NCI-H2196 (cell line): ENCODE measurements around the gene FAM124A.
A peak's percentile ranks its signal among the peaks of the same experiment; 100 is the strongest.
"Not testable (repeated sequence)": the region's sequence is repeated elsewhere in the genome, so short reads cannot be mapped to it uniquely, and the experiment has no call there.

Experiments
- DNase-seq: peaks from one replicate; lab custom pipeline; 2025; ENCODE audit not compliant: unreplicated experiment; lab: John Stamatoyannopoulos, UW

FAM124A gene

DNA sequence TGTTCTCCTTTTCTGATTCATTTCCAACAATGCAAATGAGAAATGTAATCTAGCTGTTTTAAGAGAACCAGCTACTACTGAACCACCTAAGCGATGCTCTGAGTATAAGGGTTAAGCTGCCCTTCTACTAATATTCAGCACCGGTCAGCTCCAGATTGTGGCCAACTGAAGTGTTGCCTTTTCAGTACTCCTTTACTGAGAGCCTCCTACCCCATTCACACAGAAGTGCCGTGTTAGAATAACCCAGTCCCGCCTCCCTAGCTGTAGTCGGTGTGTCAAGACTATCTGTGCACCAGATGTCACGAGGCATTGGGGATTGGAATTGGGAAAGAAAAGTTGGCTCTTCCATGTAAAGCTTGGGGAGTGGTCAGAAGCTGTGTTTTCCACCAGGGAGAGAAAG, 45.4 kb downstream of the FAM124A start:
- no peak for DNase-seq

DNA sequence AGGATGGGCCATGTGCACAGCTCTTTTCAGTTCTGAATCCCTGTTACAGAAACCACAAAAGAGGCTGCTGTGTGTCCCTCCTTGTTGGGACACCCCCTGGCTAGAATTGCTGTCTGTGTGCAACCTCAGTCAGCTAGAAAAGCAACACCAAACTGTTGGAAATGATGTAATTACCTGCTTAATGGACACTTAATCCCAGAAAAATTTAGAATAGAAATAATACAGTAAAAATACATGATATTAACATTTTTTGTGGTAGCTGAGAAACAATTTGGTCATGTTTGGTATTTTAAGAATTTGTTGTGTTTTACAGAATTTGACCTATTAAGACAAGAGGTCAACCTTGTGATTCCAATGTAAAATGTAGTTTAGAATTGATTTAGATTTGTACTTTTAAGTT, 46.8 kb downstream of the FAM124A start:
- no peak for DNase-seq

DNA sequence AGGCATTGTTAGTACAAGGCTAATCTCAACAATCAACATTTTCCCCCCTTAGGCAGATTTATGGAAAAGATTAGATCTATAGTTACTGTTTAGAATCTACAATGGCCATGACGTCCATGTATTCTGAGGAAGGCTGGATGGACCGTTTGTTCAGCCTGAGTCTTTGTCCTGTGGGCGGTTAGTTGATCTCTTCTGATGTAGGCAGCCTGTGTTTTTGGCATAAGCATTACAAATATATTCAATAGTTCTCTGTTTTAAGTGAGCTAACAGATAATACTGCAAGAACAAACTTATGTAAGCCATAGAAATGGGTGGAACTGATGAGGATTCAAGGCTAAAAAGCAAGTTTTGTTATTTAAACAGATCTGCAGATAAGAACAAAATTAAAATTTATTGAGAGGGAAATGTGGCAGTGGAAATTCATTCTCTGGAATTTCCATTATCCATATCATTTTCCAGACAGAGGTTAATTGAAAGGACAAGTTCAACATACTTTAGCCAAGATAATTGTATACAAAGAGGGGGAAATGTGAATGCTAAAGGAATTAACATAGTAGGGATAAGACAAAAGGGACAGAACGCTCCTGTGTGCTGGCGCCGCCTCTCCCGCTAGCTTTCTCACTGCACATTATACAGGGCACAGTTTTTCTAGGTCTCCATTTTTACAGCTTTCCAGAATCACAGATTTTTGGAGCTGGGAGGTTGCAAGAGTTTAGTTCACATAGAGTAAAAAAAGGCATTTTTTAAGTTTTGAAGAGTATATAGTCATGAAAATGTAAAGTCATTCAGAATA, 48.6 kb downstream of the FAM124A start:
- no peak for DNase-seq

DNA sequence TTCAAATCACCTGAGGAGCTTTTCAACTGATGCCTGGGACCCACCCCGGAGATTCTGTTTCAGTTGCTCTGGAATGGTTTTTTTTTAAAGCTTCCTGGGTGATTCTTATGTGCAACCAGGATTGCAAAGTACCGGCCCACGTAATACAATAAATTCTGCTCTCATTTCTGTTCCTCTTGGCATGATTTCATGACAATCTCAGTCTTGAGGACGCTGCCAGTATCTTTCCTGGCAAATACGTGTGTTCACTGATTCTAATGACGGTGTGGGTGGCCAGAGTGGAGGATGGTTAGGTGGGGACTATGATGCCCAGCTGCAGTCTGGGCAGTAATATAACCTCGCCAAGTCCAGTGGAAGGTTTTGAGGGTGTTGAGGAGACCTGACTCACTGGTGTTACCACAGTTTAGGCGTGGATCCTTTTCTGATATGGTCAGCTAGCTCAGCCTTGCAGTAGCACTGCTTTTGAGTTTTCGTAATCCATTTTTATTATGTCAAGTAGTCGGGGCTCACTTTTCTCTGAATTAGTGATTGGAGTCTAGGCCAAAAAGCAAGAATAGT, 49.4 kb downstream of the FAM124A start:
- DNase-seq = no peak

DNA sequence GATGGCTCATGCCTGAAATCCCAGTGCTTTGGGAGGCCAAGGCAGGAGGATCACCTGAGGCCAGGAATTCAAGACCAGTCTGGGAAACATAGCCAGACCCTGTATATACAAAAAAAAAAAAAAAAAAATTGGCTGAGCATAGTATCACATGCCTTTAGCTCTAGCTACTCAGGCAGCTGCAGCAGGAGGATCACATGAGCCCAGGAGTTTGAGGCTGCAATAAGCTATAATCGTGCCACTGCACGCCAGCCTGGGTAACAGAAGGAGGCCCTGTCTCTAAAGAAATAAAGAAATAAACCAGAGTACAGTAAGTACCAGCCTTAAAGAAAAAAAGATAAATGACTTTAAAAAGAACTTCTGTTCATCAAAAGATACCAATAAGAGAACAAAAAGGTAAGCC, 52.9 kb downstream of the FAM124A start:
- no peak for DNase-seq

DNA sequence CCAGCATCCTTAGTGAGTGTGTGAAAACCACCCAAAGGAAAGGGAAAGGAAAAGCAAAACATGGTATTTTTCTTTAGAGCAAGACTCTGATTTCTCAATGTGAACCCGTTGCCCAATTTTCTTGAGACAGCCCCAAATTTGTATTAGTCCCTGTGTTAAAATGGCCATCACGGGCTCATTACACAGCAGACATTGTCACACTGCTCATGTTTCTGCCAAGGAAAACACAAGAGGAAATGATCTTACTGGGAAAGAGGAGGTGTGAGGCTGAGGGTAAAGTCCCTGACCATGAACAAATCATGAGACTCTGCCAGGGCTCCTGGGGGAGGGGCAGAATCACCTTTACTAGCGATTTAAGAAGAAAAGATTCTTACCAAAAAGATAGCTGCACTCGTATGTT, 54.4 kb downstream of the FAM124A start:
- DNase-seq = no peak

DNA sequence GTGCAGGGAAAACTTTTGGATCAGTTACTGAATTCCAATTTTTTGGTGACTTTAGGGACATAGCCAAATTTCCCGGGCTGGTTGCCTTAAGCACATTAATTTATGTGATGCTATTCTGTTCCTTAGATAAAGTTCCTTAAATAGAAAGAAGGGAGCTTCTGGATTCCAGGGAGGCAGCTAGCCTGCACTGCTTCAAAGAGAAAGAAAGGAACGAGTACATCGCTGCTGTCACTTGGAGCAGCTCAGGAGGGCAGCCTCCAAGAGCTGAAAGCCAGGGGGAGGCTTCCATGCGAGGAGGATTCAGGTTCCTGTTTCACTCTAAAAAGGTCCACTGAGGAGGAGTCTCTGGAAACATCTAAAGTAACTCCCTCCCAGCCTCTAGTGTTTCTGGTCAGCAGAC, 55.7 kb downstream of the FAM124A start:
- DNase-seq = no peak

DNA sequence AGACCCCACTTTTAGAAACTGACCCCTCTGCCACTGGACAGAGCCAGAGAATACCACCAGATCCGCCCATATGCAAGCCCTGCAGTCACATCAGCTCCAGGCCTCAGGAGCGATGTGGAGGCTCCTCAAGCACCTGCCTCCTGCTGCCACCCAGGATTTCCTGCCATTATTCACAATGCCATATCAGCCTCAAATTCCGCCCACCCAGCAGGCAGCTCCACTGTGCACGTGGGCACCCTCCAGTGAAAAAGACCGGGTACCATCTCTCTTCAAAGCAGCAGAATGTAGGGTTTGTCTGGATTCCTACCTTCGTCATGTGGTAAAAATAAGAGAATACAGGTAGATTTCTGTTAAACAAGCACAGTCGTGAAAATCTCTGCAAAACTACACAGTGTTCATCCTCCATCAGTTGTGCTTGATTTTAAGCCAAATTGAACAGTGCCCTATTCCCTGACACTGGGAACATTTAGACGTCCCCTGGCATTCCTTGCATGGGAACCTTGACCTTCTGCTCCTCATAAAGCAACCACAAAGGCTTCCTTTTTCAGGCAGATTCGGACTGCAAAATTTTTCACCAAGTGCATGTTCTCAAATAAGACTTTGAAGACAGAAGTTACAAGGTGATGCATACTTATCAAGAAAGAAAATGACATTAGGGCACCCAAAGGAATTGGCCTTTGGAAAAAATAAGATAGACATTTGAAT, 56.4 kb downstream of the FAM124A start:
- no peak for DNase-seq

DNA sequence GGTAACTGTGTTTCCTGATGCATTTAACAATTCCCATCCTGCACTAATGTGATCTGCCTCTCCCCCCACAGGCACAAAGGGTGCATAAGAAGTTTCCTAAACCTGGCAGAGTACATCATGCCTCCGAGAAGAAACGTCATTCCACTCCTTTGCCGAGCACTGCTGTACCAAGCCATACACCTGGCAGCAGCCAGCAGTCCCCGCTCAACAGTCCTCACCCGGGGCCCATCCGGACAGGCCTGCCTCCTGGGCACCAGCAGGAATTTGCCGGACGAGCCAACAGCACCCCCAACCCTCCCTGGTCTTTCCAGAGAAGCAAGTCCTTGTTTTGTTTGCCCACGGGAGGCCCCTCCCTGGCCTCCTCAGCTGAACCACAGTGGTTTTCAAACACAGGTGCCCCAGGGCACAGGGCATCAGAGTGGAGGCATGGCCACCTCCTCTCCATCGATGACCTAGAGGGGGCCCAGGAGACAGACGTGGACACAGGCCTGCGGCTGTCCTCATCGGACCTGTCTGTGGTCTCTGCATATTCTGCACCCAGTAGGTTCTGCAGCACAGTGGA, 58.3 kb downstream of the FAM124A start:
- no peak for DNase-seq

DNA sequence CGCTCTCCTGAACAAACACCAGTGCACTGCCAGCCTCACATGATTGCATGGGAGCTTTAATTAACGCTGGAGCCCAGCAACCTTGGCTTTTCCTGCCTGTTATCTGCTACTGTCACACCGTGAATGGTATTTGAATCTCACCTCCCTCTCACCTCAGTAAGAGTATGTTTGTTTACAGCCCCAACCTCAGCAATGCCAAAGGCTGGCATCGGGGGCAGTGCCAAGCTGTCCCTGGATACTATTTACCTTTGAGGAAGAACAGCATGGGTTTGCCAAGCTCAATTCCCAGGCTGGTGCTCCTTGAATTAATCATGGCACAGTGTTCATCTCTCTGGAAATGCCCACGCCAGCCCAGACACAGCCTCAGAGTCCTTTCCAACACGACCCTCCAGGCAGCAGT, 60.1 kb downstream of the FAM124A start:
- no peak for DNase-seq

DNA sequence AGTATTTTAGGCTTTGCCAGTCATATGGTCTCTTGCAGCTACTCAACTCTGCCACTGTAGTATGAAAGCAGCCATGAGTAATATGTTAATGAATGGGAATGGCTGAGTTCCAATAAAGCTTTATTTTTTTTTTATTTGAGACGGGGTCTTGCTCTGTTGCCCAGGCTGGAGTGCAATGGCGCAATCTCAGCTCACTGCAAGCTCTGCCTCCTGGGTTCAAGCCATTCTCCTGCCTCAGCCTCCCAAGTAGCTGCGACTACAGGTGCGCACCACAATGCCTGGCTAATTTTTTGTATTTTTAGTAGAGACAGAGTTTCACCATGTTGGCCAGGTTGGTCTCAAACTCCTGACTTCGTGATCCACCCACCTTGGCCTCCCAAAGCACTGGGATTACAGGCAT, 60.7 kb downstream of the FAM124A start:
- DNase-seq = not testable (repeated sequence)

DNA sequence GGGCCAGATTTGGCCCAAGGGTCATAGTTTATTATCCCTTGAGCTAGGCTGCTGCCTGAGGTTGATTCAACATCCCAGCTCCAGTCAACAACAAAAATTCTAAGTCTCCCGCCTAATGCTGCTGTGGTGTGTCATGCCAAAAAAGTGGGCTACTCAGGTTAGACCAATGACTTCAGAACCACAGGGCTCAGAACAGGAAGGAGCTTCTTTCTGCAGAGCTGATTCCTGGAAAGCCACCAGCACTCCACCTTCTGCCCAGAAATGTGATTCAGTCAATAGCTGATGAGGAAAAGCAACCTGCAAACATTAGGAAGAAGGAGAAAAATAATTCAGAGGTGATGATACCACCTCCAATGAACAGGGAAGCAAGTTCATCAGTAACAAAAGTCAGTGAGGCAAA, 61.2 kb downstream of the FAM124A start:
- DNase-seq = no peak

DNA sequence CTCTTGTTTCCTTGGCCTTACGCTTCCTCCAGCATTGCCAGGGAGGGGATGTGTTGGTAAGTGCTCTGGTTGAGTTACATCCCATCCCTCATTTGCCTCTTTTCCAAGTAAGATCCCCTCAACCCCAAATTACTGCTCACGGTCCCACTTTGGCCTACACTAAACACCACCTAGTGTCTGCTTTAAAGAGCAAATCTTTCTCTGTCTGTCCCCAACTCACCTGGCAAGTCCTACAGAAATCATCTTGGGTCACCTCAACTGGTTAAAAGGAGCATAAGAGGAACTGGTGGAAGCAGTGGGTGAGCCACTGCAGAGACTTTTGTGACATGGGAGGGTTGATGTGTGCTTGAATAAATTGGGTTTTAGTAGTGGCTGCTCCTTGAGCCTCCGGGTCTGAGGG, 62.1 kb downstream of the FAM124A start:
- DNase-seq = no peak

DNA sequence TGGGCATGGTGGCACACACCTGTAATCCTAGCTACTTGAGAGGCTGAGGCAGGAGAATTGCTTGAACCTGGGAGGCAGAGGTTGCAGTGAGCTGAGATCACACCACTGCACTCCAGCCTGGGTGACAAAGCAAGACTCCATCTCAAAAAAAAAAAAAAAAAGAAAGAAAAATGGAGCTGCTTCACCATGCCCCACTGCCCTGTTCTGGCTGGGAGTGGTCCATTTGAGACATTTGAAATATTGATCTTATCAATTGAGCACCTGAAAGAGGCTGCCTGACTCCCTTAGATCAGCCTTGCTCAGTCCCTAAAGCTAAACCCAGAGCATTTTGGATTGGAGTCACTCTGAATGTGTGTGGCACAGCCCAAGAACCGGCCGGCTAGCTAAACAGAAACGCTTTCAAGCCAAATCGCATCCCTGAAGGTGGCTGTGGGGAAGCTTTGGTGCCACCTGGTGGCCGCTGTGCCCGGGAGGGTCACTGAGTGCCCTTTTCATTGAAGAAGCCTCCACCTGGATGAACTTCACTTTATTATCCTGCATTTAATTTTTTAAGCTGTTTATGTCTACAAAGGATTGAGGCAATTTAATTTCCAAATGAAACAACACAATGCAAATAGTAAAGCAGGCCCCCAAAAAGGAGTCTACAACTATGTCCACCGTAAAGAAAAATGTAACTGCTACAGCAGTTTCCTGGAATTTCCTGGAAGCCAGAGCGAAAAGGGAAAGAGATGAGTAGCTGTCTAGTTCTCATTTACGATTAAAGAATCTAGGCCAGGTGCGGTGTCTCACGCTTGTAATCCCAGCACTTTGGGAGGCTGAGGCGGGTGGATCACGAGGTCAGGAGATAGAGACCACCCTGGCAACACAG, 64.2 kb downstream of the FAM124A start:
- peak; percentile 65 for DNase-seq

DNA sequence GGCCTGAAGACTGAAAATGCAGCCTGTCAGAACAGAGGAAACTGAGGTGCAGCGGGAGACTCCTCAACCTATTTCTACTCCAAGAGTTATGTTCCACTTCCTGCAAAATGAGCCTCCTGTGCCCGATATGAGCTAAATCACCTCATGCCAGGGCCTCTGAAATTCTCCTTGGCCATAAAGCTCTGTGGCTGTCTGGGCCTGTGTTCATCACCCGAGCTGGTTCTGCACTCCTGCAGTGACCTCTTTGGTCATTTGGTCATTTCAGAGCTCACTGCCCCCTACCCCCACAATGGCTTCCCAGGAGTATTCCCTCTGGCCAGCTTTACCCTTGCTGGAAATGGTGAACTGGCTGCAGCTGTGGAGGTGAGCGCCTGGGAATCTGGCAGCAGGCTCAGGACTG, 65.6 kb downstream of the FAM124A start:
- no peak for DNase-seq

DNA sequence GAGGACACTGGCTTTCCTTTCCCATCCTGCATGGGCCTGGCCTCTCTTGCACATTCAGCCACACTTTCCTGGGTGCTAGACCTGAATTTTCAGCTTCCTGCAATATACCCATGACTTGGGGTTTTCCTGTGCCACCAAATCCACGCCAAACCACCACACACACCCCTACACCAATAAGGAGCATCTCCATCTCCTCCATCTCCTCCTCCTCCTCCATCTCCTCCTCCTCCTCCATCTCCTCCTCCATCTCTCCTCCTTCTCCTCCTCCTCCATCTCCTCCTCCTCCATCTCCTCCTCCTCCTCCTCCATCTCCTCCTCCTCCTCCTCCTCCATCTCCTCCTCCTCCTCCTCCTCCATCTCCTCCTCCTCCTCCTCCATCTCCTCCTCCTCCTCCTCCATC, 66.1 kb downstream of the FAM124A start:
- not testable (repeated sequence) for DNase-seq

DNA sequence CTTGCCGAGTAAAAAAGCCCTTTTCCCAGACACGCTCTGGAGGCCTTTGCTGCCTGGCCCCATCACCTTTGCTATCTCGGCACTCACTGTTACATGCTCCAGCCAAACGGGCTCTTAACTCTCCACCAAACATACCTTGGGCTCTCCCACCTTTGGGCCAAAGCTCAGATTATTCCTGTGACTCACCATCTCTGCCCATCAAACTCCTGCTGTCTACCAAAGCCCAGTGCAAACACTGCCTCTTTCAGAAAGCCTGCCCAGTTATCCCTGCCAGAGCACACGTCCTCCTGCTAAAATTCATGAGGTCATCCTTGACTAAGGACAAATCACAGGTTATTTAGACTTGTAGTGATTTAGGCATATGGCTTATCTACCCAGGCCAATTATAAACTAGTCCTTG, 69.1 kb downstream of the FAM124A start:
- no peak for DNase-seq

DNA sequence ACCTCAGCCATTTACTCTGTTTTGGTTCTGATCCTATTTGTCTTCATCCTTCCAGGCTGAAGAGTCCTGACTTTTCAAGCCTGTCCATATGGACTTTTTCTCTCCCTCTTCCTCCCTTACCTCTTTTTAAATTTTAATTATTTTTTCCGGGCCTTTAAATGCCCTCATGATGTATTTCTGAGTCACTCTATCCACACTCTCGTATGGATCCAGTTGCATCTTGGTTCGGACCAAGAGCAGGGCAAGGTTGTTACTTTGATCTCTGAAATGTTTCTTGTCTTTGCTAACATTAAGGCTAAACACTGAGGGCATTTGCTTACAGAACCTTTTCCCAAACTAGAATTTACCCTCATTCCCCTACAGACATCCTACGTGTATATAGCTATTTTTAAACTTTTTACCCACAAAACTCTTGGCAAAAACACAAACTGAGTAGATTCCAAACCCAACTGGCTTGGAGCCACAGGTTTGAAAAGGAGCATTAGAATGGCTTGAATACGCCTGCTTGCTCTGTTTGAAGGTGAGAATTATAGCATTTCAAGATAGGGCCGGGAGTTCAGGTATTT, 69.9 kb downstream of the FAM124A start:
- DNase-seq = no peak

DNA sequence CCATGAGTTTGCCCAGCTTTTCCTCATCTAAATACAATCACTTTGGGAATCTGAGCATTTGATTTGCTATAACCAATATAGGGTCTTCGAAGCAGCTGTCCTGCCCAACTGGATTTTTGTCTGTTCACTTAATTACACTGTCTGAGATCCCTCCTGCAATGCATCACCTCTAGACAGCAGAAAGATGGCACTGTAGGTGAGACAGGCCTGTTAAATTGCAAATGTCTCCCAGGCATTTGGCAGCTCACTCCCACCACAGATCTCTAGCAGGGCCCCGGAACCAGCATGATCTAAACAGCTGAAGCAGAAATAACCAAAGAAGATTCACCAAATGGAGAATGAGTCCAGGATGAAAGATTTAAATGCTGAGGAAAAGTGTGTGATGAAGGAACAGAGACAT, 75.4 kb downstream of the FAM124A start:
- DNase-seq = no peak

DNA sequence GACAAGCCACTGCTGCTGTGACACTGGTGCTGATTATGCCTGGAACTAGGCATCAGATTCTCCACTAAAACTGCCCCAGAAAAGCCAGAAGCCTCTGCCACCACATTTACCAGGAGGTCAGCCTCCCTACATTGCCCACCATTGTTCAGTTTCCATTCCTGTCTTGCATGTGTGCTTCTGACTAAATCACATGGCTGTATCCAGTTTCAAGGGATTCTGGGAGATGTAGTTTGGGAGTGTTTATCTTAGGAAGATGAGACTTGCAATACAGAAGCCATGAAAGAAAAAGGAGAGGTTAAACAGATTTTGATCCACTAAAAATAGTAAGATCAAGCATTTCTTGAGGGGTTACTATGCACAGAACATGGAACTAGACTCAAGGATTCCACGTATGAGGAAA, 76.6 kb downstream of the FAM124A start:
- DNase-seq = no peak

DNA sequence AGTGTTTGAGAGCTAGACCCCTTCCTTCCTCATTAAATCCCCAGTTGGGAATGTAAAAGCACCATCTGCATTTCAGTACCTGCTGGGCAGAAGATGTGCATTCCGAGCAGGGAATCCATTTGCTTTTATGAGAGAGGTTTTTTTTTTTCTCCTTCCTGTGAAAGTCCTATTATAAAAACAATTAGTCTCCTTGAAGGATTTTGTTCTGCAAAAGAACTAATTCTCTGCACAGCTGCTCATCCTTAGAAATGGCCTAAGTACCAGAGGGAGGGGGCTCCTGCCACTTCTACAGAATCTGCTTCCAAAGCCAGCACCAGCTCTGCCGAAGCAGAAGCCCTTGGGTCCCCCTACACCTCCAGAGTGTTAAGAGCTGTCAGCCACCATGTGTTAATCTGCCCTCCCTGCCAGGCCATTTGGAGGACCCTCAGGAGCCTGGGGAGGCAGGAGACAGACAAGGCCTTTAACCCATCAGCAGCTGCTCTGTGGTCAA, 80.9 kb downstream of the FAM124A start:
- DNase-seq = no peak
